DMS153 treated with DMSO at 0.1 percent for 48 hours (cell line): ENCODE data around the gene VRK3.

ENCODE experiments used
- DNase-seq: peaks from one replicate; lab custom pipeline; 2025; ENCODE audit not compliant: unreplicated experiment; lab: John Stamatoyannopoulos, UW

The VRK3 gene

GRCh38 chr19:49932731-49933131, 92.4 kb downstream of the VRK3 start:
- no peak for DNase-seq

DNA sequence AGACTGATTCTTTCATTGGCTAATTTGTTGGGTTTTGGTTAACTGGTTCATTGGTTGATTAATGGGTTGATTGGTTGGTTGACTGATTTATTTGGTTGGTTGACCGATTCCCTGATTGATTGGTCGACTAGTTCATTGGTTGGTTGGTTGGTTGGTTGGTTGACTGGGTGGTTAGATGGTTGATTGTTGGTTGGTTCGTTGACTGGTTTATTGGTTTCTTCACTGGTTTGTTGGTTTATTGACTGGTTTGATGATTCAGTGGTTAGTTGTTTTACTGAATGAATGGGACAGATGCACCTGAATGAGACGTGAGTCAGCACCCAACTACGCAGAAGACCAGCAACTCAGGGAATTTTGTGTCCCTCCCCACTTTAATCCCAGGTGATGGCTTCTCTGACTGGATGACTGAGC, 93.1 kb downstream of the VRK3 start:
- no peak for DNase-seq

- no peak for DNase-seq
Observed at GRCh38 chr19:49931293-49932040, 93.7 kb downstream of the VRK3 start.

DNA sequence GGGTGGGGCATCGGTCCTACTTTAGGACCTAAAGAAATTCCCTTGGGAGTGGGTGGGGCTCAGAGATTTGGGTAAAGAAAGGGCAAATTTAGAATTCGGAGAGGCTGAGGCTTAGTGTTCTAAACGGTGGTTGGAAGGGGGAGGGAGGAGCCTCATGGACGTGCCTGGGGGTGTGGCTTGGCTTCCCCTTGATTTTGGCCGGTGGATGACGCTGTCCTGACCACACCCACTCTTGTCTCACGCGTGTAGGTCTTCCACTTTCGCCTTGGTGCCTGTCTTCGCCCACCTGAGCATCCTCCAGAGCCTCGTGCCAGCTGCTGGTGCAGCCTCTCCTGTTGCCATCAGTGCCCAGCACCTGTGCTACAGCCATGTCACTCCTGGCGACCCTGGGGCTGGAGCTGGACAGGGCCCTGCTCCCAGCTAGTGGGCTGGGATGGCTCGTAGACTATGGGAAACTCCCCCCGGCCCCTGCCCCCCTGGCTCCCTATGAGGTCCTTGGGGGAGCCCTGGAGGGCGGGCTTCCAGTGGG, 94.6 kb downstream of the VRK3 start:
- DNase-seq, result no peak

GRCh38 chr19:49929611-49930482, 95.3 kb downstream of the VRK3 start:
- DNase-seq, result peak; percentile 97

DNA sequence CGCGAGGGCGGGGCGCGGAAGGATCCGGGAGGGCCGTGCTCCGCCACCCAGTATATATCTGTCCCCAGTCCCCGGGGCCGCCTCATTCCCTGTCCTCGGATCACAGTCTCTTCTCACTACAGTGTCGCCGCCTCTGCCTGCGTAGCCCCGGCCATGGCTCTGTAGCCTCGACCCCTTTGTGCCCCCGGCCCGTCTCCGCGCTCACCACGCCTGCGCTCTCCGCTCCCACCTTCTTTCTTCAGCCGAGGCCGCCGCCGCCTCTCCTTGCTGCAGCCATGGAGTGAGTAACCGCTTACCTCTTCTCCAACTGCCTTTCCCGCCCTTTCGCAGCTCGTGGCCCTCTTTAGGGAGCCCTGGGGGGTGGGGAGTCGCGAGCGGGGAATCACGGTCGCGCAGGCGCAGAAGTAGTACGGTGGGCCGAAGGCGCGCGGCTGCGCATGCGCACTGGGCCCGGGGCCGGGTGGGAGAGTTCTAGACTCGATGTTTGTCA, 96.0 kb downstream of the VRK3 start, which contains the start of the genes ATF5 and NUP62:
TSS of gene ATF5 (plus strand) at position 85 of the 490 bp plus-strand sequence. CDS start 1,646 bp downstream, outside the sequence.
TSS of gene NUP62 (minus strand) at position 384 of the 490 bp plus-strand sequence. CDS start 19,697 bp downstream, outside the sequence.
- peak; percentile 89 for DNase-seq

GRCh38 chr19:49927526-49928264, 97.5 kb downstream of the VRK3 start:
- DNase-seq, result no peak

DNA sequence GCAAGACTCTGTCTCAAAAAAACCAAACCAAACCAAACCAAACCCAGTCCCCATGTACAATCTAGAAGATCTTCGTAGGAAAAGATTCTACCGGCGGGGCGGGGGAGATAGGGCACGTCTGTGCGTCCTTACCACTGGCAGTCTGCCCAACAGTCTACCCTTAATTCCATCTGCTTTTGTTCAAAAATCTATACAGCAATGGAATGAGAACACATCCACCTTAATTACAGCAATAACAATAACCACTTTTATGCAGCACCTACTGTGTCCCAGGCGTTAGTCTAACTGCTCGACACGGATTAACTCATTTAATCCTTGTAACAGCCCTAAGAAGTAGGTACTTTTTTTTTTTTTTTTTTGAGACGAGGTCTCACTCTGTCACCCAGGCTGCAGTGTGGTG, 98.7 kb downstream of the VRK3 start:
- no peak for DNase-seq
